IPS DF 19.7 (cell line): Measurements from ENCODE around the gene RNF39.
"Not testable (repeated sequence)": the region's sequence is repeated elsewhere in the genome, so short reads cannot be mapped to it uniquely, and the experiment has no call there.

Experiments
- DNase-seq: peaks from one replicate; pipeline ENCODE4 v3.0.0-alpha.2; 2013; ENCODE audit warnings: low read depth, low spot score

Gene RNF39, protein sequence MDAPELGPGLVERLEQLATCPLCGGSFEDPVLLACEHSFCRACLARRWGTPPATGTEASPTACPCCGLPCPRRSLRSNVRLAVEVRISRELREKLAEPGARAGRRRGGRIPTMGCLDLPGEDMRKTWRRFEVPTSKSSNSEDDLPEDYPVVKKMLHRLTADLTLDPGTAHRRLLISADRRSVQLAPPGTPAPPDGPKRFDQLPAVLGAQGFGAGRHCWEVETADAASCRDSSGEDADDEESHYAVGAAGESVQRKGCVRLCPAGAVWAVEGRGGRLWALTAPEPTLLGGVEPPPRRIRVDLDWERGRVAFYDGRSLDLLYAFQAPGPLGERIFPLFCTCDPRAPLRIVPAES

DNA sequence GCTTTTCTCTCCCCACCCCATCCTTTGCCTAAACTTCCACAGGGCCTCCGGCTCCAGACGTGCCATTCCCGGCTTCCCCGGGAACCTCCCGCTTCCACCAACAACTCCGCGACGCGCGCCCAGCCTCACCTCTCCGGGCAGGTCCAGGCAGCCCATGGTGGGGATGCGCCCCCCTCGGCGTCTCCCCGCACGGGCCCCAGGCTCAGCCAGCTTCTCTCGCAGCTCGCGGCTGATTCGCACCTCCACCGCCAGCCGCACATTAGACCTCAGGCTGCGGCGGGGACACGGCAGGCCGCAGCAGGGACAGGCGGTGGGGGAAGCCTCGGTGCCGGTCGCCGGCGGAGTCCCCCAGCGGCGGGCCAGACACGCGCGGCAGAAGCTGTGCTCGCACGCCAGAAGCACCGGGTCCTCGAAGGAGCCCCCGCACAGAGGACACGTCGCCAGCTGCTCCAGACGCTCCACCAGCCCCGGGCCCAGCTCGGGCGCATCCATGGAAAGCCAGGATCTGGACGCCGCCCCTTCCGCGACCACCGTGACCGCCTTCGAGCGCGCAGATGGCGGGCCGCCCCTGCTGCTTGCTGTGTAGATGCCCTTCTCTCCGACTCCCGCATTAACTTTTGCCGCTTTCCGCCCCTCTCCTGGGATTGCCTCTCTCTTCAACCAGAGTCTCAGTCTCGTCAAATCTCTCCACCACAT, at the start of gene RNF39:
Gene RNF39 (minus strand): TSS at position 676 of the 696 bp plus-strand sequence. CDS start 184 bp downstream, at position 492.
- DNase-seq: no peak

DNA sequence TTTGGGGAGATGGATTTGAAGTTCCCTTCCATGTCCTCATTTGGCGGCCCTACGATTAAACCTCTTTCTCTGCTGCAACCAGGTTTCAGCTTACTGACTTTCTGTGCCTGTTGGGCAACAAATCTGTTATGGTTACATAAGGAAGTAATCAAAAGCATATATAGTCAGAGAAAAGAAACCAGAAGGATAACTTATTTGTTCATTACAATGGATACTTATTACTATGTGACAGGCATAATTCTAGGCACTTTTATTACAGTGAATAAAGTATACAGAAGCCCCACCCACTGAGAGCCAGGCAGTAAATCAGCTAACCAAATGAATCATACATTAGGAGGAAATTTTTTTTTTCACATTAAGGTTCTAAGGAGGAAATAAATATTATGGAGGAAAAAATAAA, 46.9 kb upstream of the RNF39 start:
- DNase-seq: no peak

DNA sequence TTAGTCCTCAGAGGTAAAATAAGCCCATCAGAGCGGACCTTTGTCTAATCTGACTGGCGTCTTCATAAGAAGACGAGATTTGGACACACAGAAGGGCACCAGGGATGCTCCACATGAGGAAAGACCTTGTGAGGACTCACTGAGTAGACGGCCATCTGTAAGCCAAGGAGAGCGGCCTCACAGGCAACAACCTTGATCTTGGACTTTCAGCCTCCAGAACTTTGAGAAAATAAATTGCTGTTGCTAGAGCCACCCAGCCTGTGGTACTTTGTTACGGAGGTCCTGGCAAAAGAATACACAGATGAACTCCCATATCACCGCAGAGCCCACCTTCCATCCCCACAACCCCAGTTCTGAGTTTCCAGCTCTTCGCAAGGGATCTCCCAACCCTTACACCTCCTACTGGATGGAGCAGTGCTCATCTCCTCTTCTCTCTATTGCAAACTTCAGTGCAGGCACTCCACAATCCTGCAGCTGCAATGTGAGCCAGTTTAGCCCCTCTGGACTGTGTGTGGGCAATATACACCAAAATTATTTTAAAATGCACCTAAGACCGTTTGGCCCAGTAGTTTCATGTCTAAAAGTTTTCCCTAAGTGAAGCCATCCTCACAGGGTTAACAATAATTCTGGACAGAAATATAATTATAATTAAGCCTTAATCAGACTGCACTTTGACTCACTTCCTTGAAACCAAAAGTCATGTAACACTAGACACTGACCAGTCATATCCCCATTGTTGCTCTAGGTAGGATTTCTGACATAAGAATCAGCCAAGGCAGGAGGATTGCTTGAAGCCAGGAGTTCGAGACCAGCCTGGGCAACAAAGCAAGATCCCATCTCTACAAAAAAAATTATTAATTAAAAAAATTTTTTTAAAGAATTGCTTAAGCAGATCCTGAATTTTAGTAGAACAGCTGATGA, 46.1 kb upstream of the RNF39 start:
- DNase-seq: no peak

DNA sequence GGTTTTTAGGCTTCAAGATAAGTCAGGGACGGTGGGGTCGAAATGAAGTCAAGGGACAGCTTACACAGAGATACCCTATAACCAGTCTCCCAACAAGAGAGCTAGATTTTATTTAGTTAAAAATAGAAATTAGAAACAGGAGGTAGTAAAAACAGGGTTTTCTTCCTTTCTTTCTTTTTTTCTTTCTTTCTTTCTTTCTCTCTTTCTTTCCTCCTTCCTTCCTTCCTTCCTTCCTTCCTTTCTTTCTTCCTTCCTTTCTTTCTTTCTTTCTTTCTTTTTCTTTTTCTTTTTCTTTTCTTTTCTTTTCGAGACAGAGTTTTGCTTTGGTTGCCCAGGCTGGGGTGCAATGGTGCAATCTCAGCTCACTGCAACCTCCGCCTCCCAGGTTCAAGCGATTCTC, 43.1 kb upstream of the RNF39 start:
- DNase-seq: not testable (repeated sequence)

DNA sequence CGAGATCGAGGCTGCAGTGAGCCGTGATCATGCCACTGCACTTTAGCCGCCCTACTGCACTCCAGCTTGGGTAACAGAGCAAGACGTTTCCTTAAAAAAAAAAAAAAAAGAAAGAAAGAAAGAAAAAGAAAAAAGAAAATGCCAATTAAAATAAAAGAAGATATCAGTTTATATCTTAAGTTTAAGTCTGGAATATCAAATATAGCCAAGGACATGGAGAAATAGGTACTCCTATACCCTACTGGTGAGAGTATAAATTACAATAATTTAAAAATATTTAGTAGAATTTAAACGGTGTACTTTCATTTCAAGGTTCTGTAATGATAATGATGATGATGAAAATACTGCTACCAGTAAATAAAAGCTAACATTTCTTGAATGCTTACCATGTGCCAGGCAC, 41.2 kb upstream of the RNF39 start:
- DNase-seq: no peak

DNA sequence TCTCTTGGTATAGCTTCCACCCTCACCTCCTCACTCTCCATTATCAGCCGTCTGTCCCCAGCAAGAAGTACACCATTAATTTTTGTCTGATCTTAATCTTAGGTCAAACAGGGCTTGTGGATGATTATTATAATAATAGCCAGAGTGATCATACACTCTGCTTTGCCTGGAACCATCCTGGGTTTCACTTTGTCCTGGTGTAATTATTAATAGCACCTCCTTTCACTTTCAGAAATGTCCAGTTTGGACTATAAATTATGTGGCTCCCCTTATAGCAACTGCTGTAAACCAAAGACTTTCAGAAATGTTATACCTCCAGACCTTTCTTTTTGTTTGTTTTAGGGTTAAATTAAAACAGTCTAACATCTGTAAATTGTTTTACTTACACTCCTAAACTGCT, 38.3 kb upstream of the RNF39 start:
- no peak for DNase-seq

DNA sequence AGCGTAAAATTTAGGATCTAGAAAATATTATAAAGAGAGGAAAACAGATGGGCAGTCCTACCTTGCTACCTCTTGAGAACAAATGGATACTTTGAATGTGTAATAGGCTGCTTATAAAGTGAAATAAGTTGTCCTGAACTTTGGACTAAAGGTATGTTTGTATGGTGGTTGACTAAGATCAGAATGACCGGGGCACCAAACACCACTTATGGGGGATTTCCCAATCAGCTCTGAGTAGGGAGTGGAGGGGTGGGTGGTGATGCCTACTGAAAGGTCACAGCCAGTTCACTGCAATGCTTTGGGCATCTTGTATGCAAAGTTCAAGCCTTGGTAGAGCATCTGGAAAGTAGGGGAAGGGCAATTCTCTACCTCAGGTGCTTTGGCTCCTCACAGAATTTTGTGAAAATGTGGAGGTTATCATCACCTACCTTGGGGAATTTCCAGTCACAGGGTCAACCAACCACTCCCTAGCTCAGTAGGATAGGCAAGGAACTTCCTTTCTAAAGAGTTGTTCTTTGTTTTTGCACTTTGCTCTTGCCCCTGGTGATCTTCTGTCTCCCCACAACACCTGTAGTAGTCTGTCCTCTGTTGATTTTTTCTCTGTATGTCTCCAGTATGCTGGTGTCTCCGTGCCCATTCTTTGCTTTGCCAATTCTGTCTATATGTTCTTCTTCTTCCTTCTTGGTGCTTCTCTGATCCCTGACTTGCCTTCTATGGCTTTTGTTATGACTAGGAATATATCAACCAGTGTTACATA, 37.6 kb upstream of the RNF39 start, which contains the start of gene TRIM31:
Gene TRIM31 (minus strand): TSS at position 88 of the 757 bp plus-strand sequence. CDS start 285 bp downstream, outside the sequence.
- DNase-seq: no peak

DNA sequence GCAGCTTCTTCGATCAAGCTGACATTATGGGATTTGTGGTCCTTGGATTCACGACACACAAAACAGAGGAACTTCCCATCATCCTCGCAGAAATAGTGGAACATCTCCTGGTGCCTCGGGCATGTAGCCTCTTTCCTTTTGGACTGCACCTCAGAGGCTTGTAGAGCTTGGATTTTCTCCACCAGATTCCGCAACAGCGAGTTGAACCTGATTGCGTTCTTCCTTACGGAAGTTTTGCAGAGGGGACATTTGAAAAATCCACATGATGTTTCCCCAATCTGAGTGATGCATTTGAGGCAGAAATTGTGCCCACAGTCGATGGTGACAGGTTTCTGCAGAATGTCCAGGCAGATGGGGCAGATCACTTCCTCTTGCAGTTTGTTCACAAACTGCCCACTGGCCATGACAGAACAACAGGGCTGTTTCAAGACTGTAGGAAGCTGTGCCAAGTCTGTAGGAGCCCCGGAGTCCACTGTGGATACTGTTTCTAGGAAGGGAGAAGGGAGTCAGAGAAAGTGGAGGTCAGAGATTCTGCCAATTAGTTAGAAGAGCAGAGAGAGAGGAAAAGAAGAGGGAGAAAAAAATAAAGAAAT, 36.9 kb upstream of the RNF39 start:
- no peak for DNase-seq

DNA sequence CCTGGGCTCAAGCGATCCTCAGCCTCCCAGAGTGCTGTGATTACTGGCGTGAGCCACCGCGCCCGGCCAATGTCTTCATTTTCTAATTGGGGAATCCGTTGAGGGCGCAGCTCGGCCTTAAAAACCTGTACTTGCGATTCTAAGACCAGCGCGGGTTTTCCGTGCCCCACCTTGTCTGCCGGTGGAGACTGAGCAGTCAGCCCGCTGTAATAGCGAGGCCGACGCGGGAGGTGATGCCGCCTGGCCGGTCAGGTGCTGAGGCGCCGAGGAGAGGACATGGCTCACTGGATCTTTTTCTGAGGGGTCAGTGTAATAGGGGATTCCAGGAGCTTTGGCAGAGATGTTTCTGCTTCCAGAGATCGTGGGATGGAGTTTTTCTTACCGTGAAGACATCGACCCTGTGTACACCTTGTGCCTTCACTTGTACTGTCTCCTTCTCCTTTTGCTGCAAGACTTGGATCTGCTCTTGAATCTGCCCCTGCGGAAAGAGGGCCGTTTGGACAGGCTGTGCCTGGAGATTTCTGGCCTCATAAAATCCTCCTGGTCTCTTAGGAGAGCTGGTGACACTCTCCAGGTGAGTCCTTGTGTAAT, 35.8 kb upstream of the RNF39 start:
- no peak for DNase-seq

DNA sequence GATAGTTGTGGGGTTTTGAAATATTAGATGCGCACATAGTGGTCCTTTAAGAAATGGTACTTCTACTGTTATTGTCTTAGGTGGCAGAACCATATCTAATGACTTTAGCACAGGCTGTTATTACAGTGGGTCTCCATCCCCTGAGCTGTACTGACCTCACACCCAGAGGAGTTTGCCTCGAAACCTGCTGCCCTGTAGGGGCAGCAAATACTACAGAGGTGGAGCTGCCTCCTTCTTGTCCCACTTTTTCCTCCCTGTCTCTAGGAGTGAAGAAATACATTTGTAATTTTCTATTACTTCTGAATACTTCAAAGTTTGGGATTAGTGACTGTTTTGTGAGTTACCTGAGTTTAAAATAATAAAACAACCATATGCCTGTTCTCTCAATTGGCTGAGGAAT, 29.1 kb upstream of the RNF39 start:
- no peak for DNase-seq

DNA sequence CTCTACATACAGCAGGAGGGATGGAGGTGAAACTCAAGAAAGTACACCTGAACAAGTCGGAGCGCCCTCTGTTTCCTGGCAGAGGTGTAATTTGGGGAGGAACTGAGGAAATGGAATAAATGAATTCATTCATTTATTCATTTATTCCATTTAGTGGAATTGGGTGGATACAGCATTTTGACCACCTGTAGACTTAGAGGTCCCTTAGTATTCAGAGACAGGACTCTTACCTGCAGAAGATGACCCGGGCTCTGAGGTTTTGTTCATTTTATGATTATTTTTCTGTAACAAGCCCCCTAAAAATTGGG, 28.3 kb upstream of the RNF39 start:
- no peak for DNase-seq

DNA sequence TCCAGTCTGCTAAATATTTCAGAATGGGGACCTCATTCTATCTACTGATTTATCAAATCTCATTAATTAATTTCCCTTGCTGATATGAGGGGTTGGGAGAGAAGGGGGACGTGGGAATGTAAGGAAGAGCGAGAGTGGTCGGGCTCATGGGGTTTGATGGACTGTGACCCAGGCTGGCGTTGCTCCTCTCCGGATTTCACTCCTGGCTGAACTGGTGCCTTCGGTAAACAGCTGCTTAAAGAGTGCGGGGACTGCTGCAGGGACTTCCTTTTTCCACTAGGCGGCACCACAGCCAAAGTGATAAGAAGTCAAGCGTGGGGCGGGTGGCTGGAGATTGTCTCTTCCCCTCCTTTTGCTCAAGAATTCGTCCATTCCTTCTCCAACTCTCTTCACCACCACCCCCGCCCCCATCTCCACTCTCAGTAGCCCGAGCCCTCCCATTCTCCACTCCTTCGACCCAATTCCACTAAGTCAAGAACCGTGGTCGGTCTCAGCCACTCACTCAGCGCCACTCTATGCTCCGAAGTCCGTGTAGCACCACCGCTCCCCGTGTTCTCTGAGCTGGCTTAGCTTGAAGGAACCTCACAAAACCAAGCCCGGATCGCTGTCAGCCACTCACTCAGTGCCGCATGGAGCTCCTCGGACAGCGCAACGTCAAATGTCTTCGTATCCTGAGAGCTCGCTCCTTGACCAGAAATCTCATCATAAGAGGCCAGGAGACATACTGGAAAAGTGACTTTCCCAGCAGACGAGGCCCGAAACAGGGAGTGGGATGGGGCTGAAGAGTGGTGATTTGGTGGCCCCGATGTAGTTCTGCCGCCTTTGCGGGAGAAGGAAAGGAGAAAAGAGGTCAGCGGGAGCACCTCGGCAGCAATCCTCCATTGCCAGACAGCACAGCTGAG, 27.7 kb upstream of the RNF39 start:
- DNase-seq: no peak

DNA sequence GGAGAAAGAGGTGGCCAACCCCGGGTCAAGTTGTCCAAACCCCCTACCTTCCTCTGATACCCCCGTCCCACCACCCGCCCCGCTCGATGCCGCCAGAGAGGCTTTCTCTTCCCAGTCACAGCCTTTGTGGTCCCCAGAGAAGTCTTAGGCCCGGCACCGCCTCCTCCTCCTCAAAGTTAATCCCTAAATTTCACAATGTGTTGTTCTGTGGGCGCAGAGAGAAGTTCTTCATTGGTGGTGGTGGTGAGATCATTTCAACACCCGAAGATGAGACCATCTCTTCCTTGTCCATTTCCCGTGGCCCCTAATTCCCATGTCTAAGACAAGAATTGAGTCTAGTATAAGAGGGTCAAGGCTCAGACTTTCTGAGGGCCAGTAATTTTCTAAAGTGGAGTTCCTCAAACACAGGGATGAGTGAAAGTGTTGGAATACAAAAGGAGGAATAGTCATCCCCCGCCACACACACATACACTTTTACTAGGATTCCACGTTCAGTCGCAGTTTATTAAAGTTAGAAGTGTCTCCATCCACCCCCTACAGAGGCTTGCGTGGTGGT, 26.9 kb upstream of the RNF39 start:
- DNase-seq: no peak

DNA sequence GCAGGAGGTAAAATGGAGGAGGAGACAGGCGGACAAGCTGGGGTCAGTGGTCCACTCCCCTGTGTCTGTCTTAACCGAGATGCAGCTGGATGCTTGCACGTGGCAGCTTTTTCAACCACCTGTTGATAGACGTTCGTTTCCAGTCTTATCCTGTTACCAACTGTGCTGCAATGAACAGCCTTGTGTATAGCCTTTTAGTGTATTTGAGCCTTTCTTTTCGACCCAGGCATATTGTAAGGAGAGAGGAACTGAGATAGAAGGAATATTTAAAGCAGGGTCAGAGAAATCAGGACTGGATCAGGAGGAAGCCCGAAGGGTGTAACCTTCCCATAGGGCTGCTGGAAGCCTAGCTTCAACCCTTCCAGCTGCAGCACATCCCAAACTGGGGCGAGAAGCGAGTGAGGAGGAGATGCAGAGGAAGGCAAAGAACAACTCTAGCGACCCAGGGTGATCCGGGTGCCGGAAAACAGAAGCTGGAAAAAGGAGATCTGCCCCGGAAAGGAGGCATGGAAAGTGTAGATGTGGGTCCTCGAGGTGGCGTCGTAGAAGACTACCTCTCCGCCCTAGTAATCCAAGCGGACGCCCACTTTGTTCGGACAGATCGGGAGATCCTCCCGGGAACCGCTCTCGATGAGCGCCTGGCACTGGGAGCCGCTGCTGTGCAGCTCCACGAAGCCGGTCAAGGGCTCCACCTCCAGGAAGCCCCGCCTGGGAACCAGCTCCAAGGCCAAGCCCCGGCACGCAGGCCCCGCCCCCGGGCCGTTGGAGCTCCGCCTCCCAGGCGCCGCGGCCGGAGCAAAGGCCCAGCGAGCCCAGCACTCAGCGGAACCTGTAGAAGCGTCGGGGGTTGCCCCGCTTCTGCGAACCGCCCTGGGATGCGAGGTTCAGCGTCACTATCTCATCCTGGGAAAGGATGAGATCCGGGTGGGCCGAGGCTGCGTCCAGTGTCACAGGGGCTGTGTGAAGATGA, 26.2 kb upstream of the RNF39 start:
- no peak for DNase-seq

DNA sequence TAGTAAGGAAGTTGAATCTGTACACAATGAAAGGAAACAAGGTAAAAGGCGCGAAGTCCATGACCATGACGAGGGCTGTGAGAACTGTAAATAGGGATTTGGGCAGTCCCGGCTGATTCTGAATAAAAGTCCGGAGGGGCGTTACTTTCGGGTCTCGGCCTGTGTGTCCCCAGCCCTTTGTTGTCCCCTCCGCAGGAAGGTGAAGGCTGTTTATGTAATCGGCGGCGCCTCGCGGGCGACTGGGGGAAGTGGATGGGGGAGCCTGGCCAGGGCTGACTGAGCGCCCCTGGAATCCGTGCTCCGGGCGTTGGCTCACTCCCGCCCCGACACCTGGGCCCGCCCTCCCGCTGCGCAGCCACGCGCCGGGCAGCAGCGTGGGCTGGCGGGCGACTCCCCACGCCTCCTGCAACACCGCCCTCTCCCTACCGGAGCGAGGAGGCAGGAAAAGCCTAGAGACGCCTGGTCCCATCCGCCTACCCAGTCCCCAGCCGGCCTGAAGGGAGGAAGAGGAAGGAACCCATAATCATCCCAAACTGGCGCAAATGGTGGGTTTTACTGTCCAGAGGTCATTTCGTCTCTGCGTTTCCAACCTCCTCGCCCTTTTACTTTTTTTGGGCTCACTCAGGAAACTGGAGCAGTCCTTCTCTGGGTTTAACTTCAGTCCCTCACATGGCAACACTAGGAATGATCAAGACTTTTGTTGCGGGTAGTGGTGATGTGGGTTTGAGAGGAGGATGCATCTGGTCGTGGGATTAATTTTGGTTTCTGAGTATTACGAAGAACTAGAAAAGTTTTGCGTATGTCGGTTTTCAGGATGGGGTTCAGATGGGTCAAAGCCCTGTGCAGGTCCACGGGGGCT, 25.2 kb upstream of the RNF39 start:
- no peak for DNase-seq

DNA sequence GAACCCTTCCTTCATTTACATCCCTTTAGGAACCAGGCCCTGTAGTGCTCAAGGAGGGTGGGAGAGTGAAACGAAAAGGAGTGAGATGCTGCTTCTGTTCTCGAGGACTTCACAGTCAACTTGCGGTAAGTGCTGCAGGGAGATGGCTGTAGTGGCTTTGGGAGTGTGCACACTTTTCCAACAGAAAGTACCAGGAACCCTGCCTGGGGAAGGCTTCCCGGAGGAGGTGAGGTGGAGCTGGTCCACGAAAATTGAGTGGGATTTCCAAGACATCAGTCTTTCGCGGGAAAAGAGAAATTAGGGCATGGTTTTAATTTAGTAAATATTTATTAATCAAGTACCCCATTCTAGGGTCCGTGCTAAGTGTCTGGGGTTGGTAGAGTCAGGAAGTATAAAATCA, 24.6 kb upstream of the RNF39 start:
- DNase-seq: no peak
